ENCODE results near the gene SKP1.

Gene SKP1

DNA sequence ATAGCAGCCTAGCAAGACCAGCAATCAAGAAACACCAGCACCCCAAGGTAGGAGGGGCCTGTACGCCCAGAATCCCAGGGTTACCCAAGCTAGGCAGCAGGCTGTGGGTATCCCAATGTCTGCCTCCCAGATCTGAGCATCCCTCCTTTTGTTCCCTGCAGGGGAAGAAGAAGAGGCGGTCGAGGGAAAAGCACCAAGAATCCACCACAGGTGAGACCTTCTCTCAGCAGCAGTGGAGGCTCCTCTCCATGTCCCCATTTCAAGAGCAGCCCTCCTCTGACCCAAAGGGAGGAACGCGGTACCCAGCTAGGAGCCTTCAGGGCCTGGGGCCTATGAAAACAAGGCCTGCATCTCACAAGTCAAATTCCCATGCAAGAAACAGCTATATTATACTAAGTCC is 33.3 kb downstream of the SKP1 start:
- no peak for DNase-seq

- no peak for DNase-seq
These were observed 33.9 kb downstream of the SKP1 start for GRCh38 chr5:134142806-134143205.

DNA sequence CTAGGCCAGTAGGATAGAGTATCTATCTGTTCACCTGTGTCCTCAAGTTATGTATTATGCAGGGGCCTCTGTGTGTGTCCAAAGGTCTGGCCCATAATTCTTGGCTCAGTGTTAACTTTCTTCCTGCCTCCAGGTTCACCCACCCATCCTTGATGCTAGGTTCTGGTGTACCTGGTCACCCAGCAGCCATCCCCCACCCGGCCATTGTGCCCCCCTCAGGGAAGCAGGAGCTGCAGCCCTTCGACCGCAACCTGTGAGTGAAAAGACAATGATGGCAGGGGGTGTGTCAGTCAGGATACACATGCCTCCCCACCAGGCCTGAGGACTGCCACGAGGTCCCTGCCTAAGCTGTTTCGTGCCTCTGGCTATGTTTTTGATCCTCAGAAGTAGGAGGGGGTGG is 34.7 kb downstream of the SKP1 start:
- no peak for DNase-seq

- DNase-seq, result peak; percentile 7
These were observed 35.3 kb downstream of the SKP1 start for GRCh38 chr5:134141331-134142050.

DNA sequence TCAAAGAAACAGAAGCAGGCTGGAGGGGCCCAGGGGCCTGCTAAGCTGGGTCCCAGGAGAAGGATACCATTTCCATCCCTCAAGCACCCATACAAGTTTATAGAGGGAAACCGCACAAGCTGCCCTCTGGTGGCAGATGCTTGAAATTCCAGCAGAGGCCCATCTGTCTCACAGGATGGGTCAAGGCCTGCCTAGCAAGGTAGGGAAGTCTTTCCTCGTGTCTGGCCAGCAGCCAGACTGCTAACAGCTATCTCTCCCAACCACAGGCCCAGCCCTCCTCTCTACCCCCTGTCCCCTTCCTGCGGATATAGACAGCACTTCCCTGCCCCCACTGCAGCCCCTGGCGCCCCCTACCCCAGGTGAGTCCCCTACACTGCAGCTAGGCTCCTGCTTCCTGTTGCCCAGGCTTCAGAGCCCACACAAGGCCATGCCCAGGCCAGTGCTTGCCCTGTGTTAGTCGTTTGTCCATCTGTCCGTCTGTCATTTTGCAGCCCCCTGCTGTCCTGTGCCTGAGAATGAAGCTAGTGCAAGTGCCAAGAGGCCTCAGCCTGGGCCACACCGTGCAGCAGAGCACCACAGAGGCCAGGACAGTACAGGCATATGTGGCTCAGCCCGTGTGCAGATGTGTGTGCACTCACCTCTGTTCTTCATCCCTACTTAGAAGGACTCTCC is 36.1 kb downstream of the SKP1 start:
- peak; percentile 47 for DNase-seq

DNA sequence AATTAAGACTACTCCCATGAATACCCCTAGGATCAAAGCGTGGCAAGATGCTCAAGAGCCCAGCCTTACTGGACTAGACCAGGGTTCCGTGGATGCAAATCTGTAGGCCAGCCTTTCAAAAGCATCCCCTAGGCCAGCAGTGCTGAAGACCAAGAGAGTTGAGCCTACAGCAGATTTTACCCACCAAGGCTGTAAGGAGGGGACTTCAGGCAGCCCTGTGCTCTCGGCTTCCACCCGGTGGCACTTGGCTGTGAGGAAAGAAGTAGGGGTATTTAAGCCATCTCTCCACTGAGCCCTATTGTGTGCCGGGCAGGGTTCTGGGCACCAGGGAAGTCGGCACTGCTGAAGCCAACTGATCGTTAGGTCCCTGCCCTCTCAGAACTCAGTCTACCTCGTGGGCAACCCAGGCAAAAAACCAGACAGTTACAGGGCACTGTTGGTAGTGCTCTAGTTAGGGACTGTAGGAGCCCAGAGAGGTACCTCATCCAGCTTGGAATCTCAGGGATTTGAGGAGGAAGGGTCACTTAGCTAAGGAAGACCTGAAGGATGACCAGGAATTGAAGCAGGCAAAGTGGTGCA is 36.8 kb downstream of the SKP1 start:
- DNase-seq, result no peak

DNA sequence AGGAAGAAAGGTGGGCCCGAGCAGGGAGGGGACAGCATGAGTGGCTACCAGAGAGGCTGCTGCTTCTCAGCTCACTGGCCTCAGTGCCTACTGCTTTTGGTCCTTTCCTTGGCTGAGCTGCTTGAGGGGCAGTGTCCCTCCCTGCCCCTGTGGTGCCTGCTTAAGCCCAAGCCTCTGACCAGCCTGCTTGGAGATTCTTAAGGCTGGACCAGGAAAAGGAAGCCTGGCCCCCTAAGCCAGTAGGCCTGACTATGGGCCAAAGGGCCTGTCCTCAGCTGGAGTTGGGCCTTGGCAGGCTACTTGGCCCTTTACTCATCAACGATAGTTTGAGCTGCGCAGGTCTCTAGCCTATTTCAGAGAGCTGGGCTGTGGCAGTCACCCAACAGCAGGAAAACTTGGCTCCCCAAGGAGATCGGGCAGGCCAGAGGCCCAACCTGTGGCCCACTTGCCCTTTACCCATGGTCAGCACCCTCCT is 37.3 kb downstream of the SKP1 start:
- no peak for DNase-seq

DNA sequence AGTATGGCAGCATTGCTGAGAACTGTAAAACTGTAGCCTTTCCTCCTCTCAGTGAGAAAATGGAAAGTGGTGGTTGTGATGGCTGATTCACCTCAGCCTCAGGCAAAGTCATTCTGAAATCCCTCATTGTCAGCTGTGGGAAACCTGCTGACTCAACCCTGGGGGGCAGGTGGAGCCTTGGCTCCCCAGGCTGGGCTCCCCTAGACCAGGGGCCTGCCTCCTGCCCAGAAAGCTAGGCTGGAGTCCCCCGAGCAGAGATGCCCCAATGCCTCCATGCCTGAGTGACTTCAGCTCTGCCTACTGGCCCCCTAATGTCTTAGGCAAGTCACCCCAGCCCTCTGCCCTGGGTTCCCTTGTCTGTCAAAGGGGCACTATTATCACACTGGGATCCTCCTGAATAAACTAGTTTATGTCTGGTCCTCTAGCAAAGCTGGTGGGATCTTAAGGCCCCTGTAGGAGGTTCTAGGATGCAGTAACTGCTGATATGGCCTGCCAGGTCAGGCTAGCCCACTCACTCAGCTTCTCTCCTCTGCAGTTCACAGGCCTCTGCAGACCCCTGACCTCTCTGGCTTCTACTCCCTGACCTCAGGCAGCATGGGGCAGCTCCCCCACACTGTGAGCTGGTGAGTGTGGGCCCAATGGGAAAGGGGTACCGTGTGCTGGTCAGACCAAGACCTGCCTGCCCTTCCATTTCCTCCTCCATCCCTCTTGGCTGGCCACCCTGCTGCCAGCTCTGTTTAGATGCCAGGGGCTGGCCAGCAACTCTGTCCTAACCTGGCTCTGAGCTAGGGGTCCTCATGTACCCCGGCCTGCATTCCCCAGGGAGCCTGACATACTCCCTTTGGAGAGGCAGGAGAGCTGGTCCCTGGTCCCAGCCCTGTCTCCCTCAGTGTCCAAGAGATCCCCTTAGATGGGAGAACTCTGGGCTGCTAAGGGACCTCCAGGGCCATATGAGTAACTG is 38.1 kb downstream of the SKP1 start:
- DNase-seq, result peak; percentile 28

DNA sequence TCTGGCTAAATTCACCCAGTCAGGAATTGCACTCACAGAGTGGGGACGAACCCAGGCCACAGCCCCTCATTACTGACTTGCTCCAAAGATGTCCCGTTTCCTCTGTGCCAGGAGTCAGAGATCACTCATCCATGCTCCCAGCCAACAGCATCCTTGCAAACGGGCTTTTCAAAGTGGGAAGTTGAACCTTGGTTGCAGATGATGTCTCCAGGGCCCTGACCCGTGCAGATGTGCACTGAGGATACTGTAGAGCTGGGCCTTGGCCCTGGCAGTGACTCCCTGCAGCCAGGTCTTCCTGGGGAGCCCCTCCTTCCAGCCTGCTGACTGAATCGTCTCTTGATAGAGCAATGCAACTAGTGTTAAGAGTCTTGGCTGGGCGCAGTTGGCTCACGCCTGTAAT is 40.0 kb downstream of the SKP1 start:
- DNase-seq, result peak; percentile 7

DNA sequence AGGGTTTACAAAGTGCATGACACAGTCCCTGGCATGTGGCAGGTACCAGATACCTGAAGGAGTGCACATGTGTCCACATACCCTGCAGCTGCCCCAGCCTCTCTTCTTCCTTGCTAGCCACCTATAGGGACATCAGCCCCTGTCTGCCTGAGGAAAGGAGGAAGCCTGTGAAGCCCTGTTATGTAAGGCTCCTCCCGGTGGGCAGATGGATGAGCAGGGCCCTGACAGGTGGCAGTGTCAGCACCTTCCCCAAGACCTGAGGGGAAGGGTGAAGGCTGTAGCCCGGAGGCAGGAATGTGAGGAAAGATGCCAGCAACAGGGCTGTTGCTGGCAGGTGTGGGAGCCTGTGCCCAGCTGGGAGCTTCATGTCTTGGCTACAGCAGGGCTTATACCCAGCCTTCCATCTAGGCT is 40.5 kb downstream of the SKP1 start:
- DNase-seq, result peak; percentile 6

DNA sequence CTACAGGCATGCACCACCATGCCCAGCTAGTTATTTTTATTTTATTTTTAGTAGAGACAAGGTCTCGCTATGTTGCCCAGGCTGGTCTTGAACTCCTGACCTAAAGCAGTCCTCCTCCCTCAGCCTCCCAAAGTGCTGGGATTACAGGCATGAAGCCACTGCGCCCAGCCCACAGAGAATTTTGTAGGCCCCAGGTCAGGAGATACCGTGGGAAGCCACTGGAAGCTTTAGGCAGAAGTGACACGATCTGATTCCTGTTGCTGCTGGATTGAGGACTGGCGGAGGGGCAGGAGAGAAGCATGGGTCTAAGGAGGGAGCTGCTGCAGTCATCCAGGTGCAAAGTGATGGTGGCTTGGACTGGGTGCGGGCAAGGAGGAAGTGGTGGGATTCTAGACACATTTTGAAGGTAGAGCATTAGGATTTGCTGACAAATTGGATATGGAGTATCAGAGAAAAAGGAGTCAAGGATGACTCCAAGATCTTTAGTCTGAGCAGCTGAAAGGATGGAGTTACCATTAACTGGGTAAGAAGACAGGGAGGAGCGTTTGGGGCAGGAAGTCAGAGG is 41.6 kb downstream of the SKP1 start:
- DNase-seq, result peak; percentile 4

DNA sequence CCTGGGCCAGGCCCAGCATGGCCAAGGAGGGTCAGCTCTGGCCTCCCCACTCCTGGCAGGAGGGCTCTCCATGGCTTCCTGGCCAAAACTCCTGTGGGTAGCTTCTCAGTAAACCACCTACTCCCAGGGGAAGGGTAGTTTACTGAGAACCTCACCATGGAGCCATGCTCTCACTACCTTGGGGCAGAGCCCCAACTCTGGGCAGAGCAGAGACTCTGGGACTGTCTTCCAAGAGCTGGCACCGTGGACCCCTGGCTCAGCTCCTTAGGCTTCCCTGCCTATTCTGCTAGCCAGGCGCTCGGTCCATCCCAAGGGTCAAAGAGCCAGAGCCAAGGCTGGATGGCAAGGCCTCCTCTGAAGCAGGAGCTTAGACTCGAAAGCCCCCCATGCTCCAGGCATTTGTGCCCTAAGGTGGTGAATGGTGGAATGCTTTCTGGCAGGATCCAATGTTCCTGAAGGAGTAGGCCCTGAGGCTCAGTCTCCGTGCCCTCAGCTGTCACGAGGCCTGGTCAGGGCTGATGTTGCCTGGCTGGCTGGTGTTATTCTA is 42.7 kb downstream of the SKP1 start:
- peak; percentile 6 for DNase-seq

GRCh38 chr5:134133188-134133994 is 43.4 kb downstream of the SKP1 start:
- DNase-seq, result peak; percentile 7

DNA sequence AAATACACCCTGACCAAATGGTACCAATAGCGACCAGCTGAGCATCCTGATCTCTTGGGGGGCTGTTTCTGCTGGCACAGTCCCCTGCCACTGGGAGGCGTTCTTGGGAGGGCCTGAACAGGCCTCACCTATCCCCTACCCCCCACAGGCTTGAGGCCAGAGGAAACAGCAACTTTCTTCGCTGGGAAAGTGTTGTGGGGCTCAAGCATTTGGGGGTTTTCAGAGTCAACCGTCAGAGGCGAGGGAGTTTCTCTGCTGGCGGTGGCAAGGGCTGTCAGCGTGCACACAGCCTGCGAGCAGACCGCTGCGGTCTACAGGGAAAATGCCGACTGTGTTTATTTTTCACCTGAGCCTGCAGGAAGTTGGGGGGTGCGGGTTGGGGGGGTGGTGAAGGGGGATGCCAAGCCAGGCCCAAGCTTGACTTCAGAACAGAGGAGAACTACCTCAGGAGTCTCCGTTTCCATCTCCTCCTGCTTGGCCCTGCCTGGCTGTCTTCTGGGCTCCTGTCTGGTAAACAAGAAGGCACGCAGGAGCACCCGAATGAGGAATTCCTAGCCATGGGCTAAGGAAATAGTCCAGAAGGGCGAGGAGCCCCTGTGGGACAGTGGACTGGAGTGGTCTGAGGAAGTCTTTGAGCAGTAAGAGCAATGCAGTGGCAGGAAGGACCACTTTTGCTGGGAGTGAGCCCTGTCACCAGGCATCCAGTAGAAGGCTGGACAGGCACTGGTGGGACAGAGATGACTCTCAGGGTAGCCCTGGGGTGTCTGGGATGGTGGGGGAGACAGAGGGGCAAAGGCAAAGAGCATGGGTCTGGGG is 44.2 kb downstream of the SKP1 start:
- peak; percentile 63 for DNase-seq

DNA sequence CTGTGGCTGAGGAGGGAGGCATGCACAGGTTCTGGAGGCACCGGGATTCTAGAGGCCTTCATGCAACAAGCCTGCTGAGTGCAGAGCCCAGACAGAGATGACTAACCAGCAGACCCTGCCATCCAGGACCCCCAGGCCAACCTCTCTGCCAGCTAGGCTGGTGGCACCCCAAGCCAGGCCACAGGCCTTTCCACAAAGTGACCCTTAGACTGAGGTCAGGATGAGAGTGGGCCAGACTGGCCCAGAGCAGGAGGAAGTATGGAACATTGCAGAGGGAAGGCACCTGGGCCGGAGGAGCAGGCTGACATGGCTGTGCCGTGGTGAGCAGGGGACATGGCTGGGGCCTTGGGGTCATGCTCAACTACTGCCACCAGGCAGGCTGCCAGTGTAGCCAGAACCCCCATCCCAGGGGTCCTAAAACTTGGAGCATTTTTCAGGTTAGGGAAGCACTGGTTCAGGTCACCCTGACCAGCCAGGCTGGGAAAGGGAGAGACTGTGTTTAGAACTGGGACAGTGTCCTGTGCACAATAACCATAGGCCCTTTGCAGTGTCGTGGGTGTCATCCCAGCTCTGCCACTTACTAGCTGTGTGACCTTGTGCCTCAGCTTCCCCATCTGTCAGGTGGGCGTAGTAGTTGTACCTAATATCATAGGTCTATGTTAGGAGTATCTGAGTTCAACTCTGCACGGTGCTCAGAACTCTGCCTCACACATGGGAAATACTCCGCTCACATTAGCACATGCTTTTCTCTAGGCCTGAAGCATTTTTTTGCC is 45.0 kb downstream of the SKP1 start:
- no peak for DNase-seq

- no peak for DNase-seq
These were observed 45.6 kb downstream of the SKP1 start for GRCh38 chr5:134131165-134131564.

DNA sequence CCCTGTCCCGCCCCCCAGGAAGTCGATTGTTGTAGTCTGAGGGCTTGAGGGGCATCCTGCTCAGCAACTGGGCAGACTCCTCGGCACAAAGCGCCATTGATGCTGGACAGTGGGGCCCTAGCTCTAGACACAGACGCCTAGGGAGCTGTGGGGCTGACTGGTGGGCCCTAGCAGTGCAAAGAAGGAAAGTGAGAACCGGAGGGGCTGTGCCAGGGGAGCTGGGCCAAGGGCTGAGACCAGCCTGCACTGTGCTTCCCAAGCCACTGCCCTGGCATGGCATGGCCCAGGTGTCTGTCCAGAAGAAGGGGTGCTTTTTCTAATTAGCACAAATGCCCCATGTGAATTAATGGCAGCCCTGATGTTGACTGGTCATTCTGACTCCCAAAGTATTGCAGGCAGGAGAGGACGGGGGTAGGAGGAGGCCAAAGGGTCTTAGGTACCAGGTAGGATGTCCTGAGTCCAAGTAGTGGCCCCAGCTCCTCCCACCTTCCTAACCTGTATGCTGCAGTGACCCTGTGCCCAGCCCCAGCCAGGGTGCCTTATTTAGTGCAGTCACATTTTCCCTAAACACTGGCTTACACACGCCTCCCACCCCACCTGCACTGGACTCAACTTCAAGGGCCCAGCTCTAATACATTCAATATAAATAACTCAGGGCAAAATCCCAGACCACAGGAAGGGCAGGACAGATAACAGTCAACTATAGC is 46.4 kb downstream of the SKP1 start:
- no peak for DNase-seq

DNA sequence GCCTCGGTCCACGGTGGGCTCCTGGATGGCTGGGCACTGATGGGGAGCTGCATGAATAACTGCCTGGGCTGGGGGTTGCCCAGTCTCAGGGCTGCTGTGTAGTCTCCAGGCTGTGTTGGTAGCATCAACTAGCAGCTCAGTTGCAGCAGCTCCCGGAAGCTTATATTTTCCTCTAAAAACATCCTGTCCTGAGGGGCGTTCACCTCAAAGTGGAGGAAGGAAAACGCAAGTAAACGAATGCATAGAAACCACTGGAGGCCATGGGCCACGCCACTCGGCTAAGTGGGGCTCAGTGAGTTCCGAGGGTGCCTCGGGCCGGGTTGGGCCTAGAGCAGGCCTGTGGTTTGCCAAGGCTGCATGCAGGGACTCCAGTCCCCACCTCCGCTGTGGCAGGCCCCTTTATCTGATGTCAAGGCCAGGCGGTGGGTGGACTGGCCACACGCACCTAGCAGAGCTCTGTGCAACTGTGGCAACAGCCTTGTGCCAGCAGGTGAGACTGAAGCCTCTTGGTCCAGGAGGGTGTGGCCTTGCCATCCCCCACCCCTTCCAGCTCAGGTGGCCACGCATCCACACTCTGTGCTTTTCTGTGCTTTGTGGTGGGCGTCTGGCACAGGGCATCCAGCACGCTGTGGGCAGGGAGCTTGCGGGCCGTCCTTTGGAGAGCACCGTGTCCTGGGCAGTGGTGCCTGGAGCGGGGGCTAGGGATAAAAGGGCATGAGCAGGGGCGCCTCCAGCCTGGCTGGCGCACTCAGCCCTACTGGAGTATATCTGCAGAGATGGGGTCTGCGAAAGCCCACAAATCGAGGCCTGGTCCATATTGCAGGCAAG is 47.1 kb downstream of the SKP1 start:
- no peak for DNase-seq
